ENCODE data around the gene NT5C3B.
"Not testable (repeated sequence)": the region's sequence is repeated elsewhere in the genome, so short reads cannot be mapped to it uniquely, and the experiment has no call there.

NT5C3B gene

DNA sequence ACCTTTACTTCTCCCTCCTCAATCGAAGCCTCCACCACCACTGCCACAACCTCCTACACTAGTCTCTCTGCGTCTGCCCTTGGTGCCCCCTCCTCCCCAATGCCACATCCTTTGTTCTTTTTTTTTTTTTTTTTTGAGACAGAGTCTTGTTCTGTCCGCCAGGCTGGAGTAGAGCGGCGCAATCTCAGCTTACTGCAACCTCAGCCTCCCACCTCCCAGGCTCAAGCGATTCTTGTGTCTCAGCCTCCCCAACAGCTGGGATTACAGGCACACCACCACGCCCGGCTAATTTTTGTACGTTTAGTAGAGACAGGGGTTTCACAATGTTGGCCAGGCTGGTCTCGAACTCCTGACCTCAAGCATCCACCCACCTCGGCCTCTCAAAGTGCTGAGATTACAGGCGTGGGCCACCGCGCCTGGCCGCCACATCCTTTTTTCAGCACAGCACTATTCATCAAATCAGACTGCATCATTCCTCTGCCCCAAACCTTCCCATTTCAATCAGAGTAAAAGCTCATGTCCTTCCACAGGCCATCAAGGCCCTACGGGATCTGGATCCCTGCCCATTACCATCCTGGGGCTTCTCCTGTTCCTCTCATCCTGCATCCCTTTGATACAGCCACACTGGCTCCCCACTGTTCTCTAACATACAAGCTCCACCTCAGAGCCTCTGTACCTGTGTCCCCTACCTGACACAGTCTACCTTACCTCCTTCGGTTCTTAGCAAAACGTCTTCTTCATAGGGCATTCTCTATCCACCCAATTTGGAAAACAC, 27.2 kb upstream of the NT5C3B start:
- Histone ChIP-seq H3K9me3 (ENCODE audit: control insufficient read depth, low read length) (no peaks in the 10 kb centered on the region), H3K4me1 (no peaks in the 10 kb centered on the region), H3K79me2 (peaks cover 44% of the 10 kb centered on the region), H3K36me3 (ENCODE audit: control insufficient read depth, insufficient read depth, low read length) (no peaks in the 10 kb centered on the region), H3K27me3 (ENCODE audit: control insufficient read depth, insufficient read depth, low read length) (no peaks in the 10 kb centered on the region), H2AFZ (no peak overlapping the region), H3K9ac (no peak overlapping the region), H3K4me2 (ENCODE audit: low read length) (peak overlapping the region; percentile 69), H3K4me3 (ENCODE audit: low read depth, low read length) (peak overlapping the region; percentile 87), H3K27ac (no peak overlapping the region)
- TF ChIP-seq, protein P1, sequence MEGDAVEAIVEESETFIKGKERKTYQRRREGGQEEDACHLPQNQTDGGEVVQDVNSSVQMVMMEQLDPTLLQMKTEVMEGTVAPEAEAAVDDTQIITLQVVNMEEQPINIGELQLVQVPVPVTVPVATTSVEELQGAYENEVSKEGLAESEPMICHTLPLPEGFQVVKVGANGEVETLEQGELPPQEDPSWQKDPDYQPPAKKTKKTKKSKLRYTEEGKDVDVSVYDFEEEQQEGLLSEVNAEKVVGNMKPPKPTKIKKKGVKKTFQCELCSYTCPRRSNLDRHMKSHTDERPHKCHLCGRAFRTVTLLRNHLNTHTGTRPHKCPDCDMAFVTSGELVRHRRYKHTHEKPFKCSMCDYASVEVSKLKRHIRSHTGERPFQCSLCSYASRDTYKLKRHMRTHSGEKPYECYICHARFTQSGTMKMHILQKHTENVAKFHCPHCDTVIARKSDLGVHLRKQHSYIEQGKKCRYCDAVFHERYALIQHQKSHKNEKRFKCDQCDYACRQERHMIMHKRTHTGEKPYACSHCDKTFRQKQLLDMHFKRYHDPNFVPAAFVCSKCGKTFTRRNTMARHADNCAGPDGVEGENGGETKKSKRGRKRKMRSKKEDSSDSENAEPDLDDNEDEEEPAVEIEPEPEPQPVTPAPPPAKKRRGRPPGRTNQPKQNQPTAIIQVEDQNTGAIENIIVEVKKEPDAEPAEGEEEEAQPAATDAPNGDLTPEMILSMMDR (IDR thresholded peaks at IDR 0.05), result no peak

DNA sequence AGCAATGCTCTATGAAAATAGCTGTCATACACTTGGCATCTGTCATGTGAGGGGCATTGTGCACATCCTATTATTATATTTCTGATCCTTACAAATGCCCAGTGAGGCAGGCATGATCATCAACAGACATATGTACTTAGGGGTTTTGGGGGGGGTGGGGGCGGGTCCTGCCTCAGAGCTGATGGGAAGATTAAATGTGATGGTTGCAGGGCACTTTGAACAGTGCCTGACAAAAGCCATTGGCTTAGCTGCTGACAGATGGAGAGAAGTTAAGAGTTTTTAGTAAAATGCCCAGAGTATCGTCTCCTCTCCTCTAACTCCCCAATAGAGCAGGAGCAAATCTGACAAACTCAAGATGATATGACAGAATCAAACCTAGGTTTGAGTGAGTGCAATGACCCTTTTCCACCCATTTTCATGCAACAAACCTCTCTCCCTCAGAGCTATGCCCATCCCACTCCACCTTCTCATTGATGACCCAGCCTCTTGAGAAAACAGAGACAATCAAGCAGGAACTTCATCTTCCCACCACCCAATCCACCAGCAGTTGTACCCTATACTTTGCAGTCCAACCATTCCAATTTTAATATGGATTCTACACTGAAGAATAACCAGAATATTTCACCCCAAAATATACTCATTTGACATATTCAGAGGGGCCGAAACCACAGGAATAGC, 24.4 kb upstream of the NT5C3B start:
- Histone ChIP-seq H3K27ac (no peak overlapping the region), H3K9me3 (ENCODE audit: control insufficient read depth, low read length) (no peaks in the 10 kb centered on the region), H2AFZ (no peak overlapping the region), H3K79me2 (peaks cover 47% of the 10 kb centered on the region), H3K4me1 (no peaks in the 10 kb centered on the region), H3K9ac (no peak overlapping the region), H3K27me3 (ENCODE audit: control insufficient read depth, insufficient read depth, low read length) (no peaks in the 10 kb centered on the region), H3K4me3 (ENCODE audit: low read depth, low read length) (no peak overlapping the region), H3K36me3 (ENCODE audit: control insufficient read depth, insufficient read depth, low read length) (no peaks in the 10 kb centered on the region), H3K4me2 (ENCODE audit: low read length) (no peak overlapping the region)
- TF ChIP-seq, protein P1 (IDR thresholded peaks at IDR 0.05), result no peak

DNA sequence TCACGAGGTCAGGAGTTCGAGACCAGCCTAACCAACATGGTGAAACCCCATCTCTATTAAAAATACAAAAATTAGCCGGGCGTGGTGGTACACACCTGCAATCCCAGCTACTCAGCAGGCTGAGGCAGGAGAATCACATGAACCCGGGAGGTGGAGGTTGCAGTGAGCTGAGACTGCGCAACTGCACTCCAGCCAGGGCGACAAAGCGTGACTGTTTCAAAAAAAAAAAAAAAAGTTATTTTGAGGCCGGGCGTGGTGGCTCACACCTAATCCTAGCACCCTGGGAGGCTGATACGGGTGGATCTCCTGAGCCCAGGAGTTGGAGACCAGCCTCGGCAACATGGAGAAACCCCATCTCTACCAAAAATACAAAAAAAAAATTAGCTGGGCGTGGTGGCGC, 15.3 kb upstream of the NT5C3B start:
- H3K4me1 ChIP-seq, result not testable (repeated sequence)

DNA sequence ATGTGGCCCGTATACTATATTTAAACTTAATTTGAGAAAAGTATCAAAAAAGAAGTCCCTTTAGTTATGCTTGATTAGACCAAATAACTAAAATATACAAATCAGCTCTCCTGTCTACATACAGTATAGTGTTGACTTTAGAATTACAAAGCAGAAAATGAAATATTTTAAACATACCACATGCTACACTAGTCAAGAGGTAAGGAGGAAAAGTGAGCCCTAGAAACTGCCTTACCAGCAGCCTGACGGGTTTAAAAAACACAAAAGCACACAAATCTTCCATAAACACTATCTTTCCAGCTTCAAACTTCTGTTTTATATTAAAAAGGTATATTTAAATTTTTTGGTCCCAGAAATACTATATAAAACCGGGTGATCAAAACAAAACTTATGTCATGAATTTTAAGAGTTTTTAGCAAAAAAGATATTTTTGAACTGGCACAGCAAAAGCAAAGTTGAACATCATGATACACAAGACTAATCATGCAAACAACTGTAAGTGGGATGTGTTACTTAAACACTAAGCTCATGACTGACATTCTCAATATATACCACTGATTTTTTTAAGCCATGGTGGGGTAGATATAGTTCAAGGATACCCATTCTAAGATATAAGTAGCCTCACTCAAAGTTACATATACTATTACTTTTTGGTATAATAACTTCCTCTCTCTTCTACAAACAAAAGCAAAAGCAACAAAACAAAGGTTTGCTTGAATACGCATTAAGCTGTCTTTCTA, 13.4 kb upstream of the NT5C3B start:
- H3K27me3 ChIP-seq (ENCODE audit: control insufficient read depth, insufficient read depth, low read length), result no peaks in the 10 kb centered on the region

More for the DNA sequence above, 15.3 kb upstream of the NT5C3B start:
- H3K9me3 ChIP-seq (ENCODE audit: control insufficient read depth, low read length); H3K36me3 ChIP-seq (ENCODE audit: control insufficient read depth, insufficient read depth, low read length); H3K27ac ChIP-seq; H3K4me3 ChIP-seq (ENCODE audit: low read depth, low read length); H3K79me2 ChIP-seq; H3K9ac ChIP-seq; H3K27me3 ChIP-seq (ENCODE audit: control insufficient read depth, insufficient read depth, low read length); H3K4me2 ChIP-seq (ENCODE audit: low read length); H2AFZ ChIP-seq: not testable (repeated sequence)

More for the DNA sequence above, 13.4 kb upstream of the NT5C3B start:
- Histone ChIP-seq H3K9me3 (ENCODE audit: control insufficient read depth, low read length) (no peaks in the 10 kb centered on the region), H3K36me3 (ENCODE audit: control insufficient read depth, insufficient read depth, low read length) (no peaks in the 10 kb centered on the region), H3K4me1 (peaks cover 7% of the 10 kb centered on the region), H3K27ac (no peak overlapping the region), H3K79me2 (peaks cover 15% of the 10 kb centered on the region), H3K4me3 (ENCODE audit: low read depth, low read length) (no peak overlapping the region), H2AFZ (no peak overlapping the region), H3K9ac (no peak overlapping the region), H3K4me2 (ENCODE audit: low read length) (no peak overlapping the region)
- TF ChIP-seq, protein P1 (IDR thresholded peaks at IDR 0.05), result no peak

Data from parathyroid adenoma (tissue), 2 donors.